Stomach (tissue), 9 donors: ENCODE data around the gene POLR3B. TPM values are rescaled to one million over a fixed set of nuclear protein-coding genes. Genes with fewer than 3 reads are reported as not detected.
A peak's percentile ranks its signal among the peaks of the same experiment; 100 is the strongest.

Experiments
- DNase-seq, 2 donors: peaks; one replicate each; pipeline versions ENCODE4 v3.0.0 to v3.0.0-alpha.2; 2013 to 2019
- H3K27ac ChIP-seq, 5 donors: fragments of 200-600 bp in 4 of 5; sonication (generic) in 4 of 5; one replicate each; pipeline ENCODE4 v1.5.1; 2013 to 2019; ENCODE audit warnings: mild to moderate bottlenecking in 1 of 5, moderate library complexity in 1 of 5
- H3K27me3 ChIP-seq, 3 donors: fragments of 200-600 bp; sonication (generic); one replicate each; pipeline ENCODE4 v1.5.1; 2017 to 2019; ENCODE audit warnings: mixed run types in 1 of 3
- H3K36me3 ChIP-seq, 4 donors: fragments of 200-600 bp; sonication (generic); 1 replicate in 3 of 4; 2 replicates in 1 of 4; pipeline ENCODE4 v1.5.1; 2016 to 2019
- H3K4me1 ChIP-seq, 4 donors: fragments of 200-600 bp; sonication (generic); one replicate each; pipeline ENCODE4 v1.5.1; 2016 to 2019
- H3K4me3 ChIP-seq, 4 donors: fragments of 200-600 bp; sonication (generic) in 3 of 4; one replicate each; pipeline ENCODE4 v1.5.1; 2016 to 2019; ENCODE audit warnings: mild to moderate bottlenecking in 1 of 4
- H3K9me3 ChIP-seq, 4 donors: fragments of 200-600 bp; sonication (generic); one replicate each; pipeline ENCODE4 v1.5.1; 2016 to 2019
- CTCF ChIP-seq, 7 experiments: fragments of 450-650 bp in 4 of 7; fragments of 200-600 bp in 3 of 7; sonication (generic) in 3 of 7; IDR thresholded peaks; one replicate each; pipeline ENCODE4 v1.5.1; 2016 to 2019; ENCODE audit warnings: antibody characterized with exemption in 7 of 7, control low read depth in 2 of 7, mild to moderate bottlenecking in 1 of 7
- EP300 ChIP-seq: sonication (generic); formaldehyde crosslinking; IDR thresholded peaks from one replicate; pipeline ENCODE4 v1.6.1; 2017; ENCODE audit warnings: antibody characterized with exemption
- POLR2A ChIP-seq, 4 donors: fragments of 450-650 bp; IDR thresholded peaks; one replicate each; pipeline ENCODE4 v1.6.1; 2016; ENCODE audit warnings: antibody characterized with exemption in 4 of 4, control low read depth in 2 of 4, mild to moderate bottlenecking in 1 of 4, moderate library complexity in 1 of 4
- POLR2AphosphoS5 ChIP-seq, 3 donors: sonication (generic); formaldehyde crosslinking; IDR thresholded peaks; one replicate each; pipeline ENCODE4 v1.6.1; 2016; ENCODE audit warnings: antibody characterized with exemption in 3 of 3
- WGBS, 5 donors: extraction: QIAGEN DNeasy Blood & Tissue Kit in 3 of 5; methylation state at CpG; one replicate each; pipeline versions ENCODE4 v1.1.5 to v1.1.7; 2013 to 2018; 5-methylcytosine and 5-hydroxymethylcytosine counted together
- intact Hi-C: fragments of 100-400 bp; cut with DNase I; formaldehyde crosslinking; loops from one replicate; pipeline ENCODE4 v1.15.1; 2023; ENCODE audit warnings: low total_unique reads
- polyA plus RNA-seq, 3 donors: library from polyadenylated mRNA; stranded (reverse); fragments of 200-250 nt; gene quantifications; one replicate each; pipeline ENCODE4 v1.2.3, GENCODE V29; 2013
- total RNA-seq, 5 donors: library from RNA; depleted of rRNA; stranded (reverse); fragments of >200 nt; gene quantifications; one replicate each; pipeline versions ENCODE4 v1.1.0 to v1.2.3, GENCODE V29; 2014 to 2016
- donor health status: healthy with polysubstance abuse.
- donor health status: Bipolar disorder and iron deficiency.
- donor health status: healthy.

The POLR3B gene
- total and polyA plus RNA-seq, 8 donors = 0.87 to 31.2 (median 5.0) TPM

DNA sequence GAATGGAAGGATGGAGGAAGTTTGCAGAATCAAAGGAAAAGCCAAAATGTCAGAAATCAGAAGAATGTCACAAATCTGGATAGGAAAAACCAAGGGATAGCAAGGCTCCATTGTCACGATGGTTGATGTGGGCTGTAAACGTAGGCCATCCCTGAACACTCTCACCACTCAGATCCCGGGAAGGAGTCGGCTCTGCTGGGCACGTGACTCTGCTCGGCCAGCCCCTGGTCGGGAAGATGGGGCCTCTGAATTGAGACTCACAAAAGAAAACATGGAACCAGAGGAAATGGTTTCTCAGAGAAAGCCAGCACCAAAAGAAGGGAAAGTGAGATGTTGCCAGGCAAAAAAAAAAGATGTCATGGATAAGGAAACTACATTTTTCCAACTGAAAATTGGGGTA is 28.8 kb upstream of the POLR3B start:
- no peaks in the 10 kb centered on the region for H3K27me3 ChIP-seq
- peaks cover 0 to 8% (median 0%) of the 10 kb centered on the region in 4 donors for H3K4me1 ChIP-seq
- no peak for DNase-seq
- intact Hi-C loops = no loop called here
- no peaks in the 10 kb centered on the region for H3K9me3 ChIP-seq
- 77 to 94% (median 90%) methylated on average over 7 of the region's 7 CpGs for WGBS, 5 donors
- H3K4me3 ChIP-seq = no peak overlapping the region
- no peak for TF ChIP-seq EP300
- no peak for TF ChIP-seq POLR2A (IDR thresholded peaks at IDR 0.05)
- no peak for TF ChIP-seq CTCF (IDR thresholded peaks at IDR 0.05)
- no peak for TF ChIP-seq POLR2AphosphoS5 (IDR thresholded peaks at IDR 0.05)
- peaks cover 12 to 96% (median 88%) of the 10 kb centered on the region in 4 donors for H3K36me3 ChIP-seq
- H3K27ac ChIP-seq = no peak overlapping the region

GRCh38 chr12:106329231-106329982 is 28.1 kb upstream of the POLR3B start:
- Histone ChIP-seq H3K4me3 (no peak overlapping the region), H3K9me3 (no peaks in the 10 kb centered on the region), H3K4me1 (peaks cover 0 to 8% (median 0%) of the 10 kb centered on the region in 4 donors), H3K27ac (peak overlapping the region in 1 of 5 donors; percentile 27), H3K36me3 (peaks cover 5 to 96% (median 88%) of the 10 kb centered on the region in 4 donors), H3K27me3 (no peaks in the 10 kb centered on the region)
- WGBS, 5 donors = 72 to 84% (median 80%) methylated on average over 12 of the region's 12 CpGs
- intact Hi-C loops = no loop called here
- no peak for DNase-seq
- no peak for TF ChIP-seq POLR2AphosphoS5 (IDR thresholded peaks at IDR 0.05)
- TF ChIP-seq CTCF (IDR thresholded peaks at IDR 0.05) = no peak

DNA sequence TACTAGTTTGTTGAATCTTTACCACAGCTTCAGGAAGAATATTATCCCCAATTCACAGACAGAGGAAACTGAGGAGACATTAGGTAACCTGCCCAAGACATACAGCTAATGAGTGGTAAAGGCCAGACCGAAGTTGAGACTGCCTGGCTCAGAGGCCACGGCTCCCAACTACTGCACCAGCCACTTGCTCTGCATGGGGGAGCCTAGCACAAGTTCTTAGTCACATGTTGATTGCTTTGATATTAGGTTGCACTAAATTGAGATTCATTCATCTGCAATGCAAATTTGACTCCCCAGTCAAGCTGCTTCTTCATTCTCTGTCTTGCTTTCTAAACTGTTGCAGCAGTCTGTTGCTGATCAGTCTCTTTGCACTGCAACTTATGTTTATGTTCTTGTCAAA is 25.9 kb upstream of the POLR3B start:
- Histone ChIP-seq H3K4me3 (no peak overlapping the region), H3K9me3 (no peaks in the 10 kb centered on the region), H3K4me1 (peaks cover 0 to 12% (median 5%) of the 10 kb centered on the region in 4 donors), H3K27me3 (no peaks in the 10 kb centered on the region), H3K36me3 (peaks cover 5 to 95% (median 85%) of the 10 kb centered on the region in 4 donors), H3K27ac (no peak overlapping the region)
- intact Hi-C loops = no loop called here
- 78 to 93% (median 86%) methylated on average over 2 of the region's 2 CpGs for WGBS, 5 donors
- no peak for DNase-seq
- no peak for TF ChIP-seq EP300
- TF ChIP-seq CTCF (IDR thresholded peaks at IDR 0.05) = no peak
- TF ChIP-seq POLR2AphosphoS5 (IDR thresholded peaks at IDR 0.05) = no peak
- no peak for TF ChIP-seq POLR2A (IDR thresholded peaks at IDR 0.05)

- Histone ChIP-seq H3K27ac (no peak overlapping the region), H3K27me3 (no peaks in the 10 kb centered on the region), H3K4me1 (peaks cover 0 to 15% (median 6%) of the 10 kb centered on the region in 4 donors), H3K36me3 (peaks cover 5 to 94% (median 83%) of the 10 kb centered on the region in 4 donors), H3K4me3 (no peak overlapping the region), H3K9me3 (no peaks in the 10 kb centered on the region)
- intact Hi-C loops = no loop called here
- no peak for DNase-seq
- no peak for TF ChIP-seq POLR2A (IDR thresholded peaks at IDR 0.05)
- no peak for TF ChIP-seq CTCF (IDR thresholded peaks at IDR 0.05)
- TF ChIP-seq EP300 = no peak
- TF ChIP-seq POLR2AphosphoS5 (IDR thresholded peaks at IDR 0.05) = no peak
Measured at GRCh38 chr12:106332536-106332935, 25.0 kb upstream of the POLR3B start.
